Pons (tissue), 1 donor: ENCODE results near the gene PRR14.
A peak's percentile ranks its signal among the peaks of the same experiment; 100 is the strongest.
"Not testable (repeated sequence)": the region's sequence is repeated elsewhere in the genome, so short reads cannot be mapped to it uniquely, and the experiment has no call there.

Source experiments
- DNase-seq: peaks from one replicate; pipeline ENCODE4 v3.0.0-alpha.2; 2016; ENCODE audit warnings: low spot score

PRR14 gene

GRCh38 chr16:30632454-30632853, 18.3 kb upstream of the PRR14 start:
- DNase-seq = not testable (repeated sequence)

GRCh38 chr16:30633526-30633925, 17.2 kb upstream of the PRR14 start:
- no peak for DNase-seq

GRCh38 chr16:30636599-30636998, 14.2 kb upstream of the PRR14 start:
- no peak for DNase-seq

GRCh38 chr16:30637139-30637538, 13.6 kb upstream of the PRR14 start:
- not testable (repeated sequence) for DNase-seq

- no peak for DNase-seq
These were observed 12.8 kb upstream of the PRR14 start for GRCh38 chr16:30637944-30638343.

GRCh38 chr16:30641378-30641982, 9.3 kb upstream of the PRR14 start:
- no peak for DNase-seq

GRCh38 chr16:30644334-30644830, 6.4 kb upstream of the PRR14 start:
- no peak for DNase-seq

- DNase-seq = no peak
These were observed 5.0 kb upstream of the PRR14 start for GRCh38 chr16:30645727-30646126.

GRCh38 chr16:30647274-30647571, 3.5 kb upstream of the PRR14 start:
- no peak for DNase-seq

- DNase-seq = peak; percentile 37
These were observed 913 bp upstream of the PRR14 start for GRCh38 chr16:30649725-30650368.

- DNase-seq = peak; percentile 47
These were observed 604 bp downstream of the PRR14 start for GRCh38 chr16:30651124-30652004.

- DNase-seq = no peak
These were observed 1.2 kb downstream of the PRR14 start for GRCh38 chr16:30652005-30652296.

- DNase-seq = no peak
These were observed 2.0 kb downstream of the PRR14 start for GRCh38 chr16:30652718-30653117.

GRCh38 chr16:30654856-30655255, 4.1 kb downstream of the PRR14 start:
- DNase-seq = no peak

- no peak for DNase-seq
These were observed 5.1 kb downstream of the PRR14 start for GRCh38 chr16:30655815-30656347.

- no peak for DNase-seq
These were observed 5.6 kb downstream of the PRR14 start for GRCh38 chr16:30656388-30656787.

GRCh38 chr16:30656974-30657865, 6.5 kb downstream of the PRR14 start:
- DNase-seq = no peak

- DNase-seq = peak; percentile 100
These were observed 7.3 kb downstream of the PRR14 start, which contains the start of gene FBRS for GRCh38 chr16:30657866-30658730. Gene FBRS, plus strand, starts transcription at chr16:30658431. Its CDS starts 1,088 bp downstream, at chr16:30659519.

GRCh38 chr16:30658731-30659506, 8.2 kb downstream of the PRR14 start:
- DNase-seq = peak; percentile 98
